Measurements from ENCODE around the gene PNKP. TPM values are rescaled to one million over a fixed set of nuclear protein-coding genes. Genes with fewer than 3 reads are reported as not detected.

Gene PNKP
- total RNA-seq, 1 donor, result 40.2 TPM

GRCh38 chr19:49836176-49837008 lies 31.0 kb downstream of the PNKP start:
- no peak overlapping the region for H3K4me3 ChIP-seq (ENCODE audit: low read depth, low read length)
- no peak for DNase-seq (ENCODE audit: low read depth)
- TF ChIP-seq CTCF (IDR thresholded peaks at IDR 0.05; ENCODE audit: insufficient read depth, low read depth, low read length), result no peak

GRCh38 chr19:49835562-49835961 lies 31.8 kb downstream of the PNKP start:
- no peak overlapping the region for H3K4me3 ChIP-seq (ENCODE audit: low read depth, low read length)
- TF ChIP-seq CTCF (IDR thresholded peaks at IDR 0.05; ENCODE audit: insufficient read depth, low read depth, low read length), result no peak
- no peak for DNase-seq (ENCODE audit: low read depth)

GRCh38 chr19:49833599-49833998 lies 33.8 kb downstream of the PNKP start:
- H3K4me3 ChIP-seq (ENCODE audit: low read depth, low read length), result no peak overlapping the region
- TF ChIP-seq CTCF (IDR thresholded peaks at IDR 0.05; ENCODE audit: insufficient read depth, low read depth, low read length), result no peak
- DNase-seq (ENCODE audit: low read depth), result no peak

GRCh38 chr19:49832556-49832955 lies 34.8 kb downstream of the PNKP start:
- DNase-seq (ENCODE audit: low read depth), result no peak
- no peak for TF ChIP-seq CTCF (IDR thresholded peaks at IDR 0.05; ENCODE audit: insufficient read depth, low read depth, low read length)

GRCh38 chr19:49831592-49831991 lies 35.8 kb downstream of the PNKP start:
- no peak for DNase-seq (ENCODE audit: low read depth)
- no peak overlapping the region for H3K4me3 ChIP-seq (ENCODE audit: low read depth, low read length)
- TF ChIP-seq CTCF (IDR thresholded peaks at IDR 0.05; ENCODE audit: insufficient read depth, low read depth, low read length), result no peak

More at GRCh38 chr19:49832556-49832955, 34.8 kb downstream of the PNKP start:
- no peak overlapping the region for H3K4me3 ChIP-seq (ENCODE audit: low read depth, low read length)

GRCh38 chr19:49830766-49831165 lies 36.6 kb downstream of the PNKP start:
- no peak for TF ChIP-seq CTCF (IDR thresholded peaks at IDR 0.05; ENCODE audit: insufficient read depth, low read depth, low read length)
- H3K4me3 ChIP-seq (ENCODE audit: low read depth, low read length), result no peak overlapping the region
- DNase-seq (ENCODE audit: low read depth), result no peak
